ENCODE results near the gene LCE3B. TPM values are rescaled to one million over a fixed set of nuclear protein-coding genes. Genes with fewer than 3 reads are reported as not detected.
"Not testable (repeated sequence)": the region's sequence is repeated elsewhere in the genome, so short reads cannot be mapped to it uniquely, and the experiment has no call there.

The LCE3B gene, protein sequence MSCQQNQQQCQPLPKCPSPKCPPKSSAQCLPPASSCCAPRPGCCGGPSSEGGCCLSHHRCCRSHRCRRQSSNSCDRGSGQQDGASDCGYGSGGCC
- not detected for total RNA-seq
- not detected for polyA plus RNA-seq
- long read RNA-seq, donor 1: 0 reads
- long read RNA-seq, donor 2: 0 reads
- long read RNA-seq, donor 3: 0 reads
- long read RNA-seq, donor 4: 0 reads

- no peak within 1 kb of the TSS for H3K27ac ChIP-seq (ENCODE audit: low read length)
- ATAC-seq (no peak), DNase-seq (no peak)
- H3K4me1 ChIP-seq (ENCODE audit: control insufficient read depth, insufficient read depth, low read length): no peaks in the 10 kb centered on the region
- WGBS: 77% methylated on average over 1 of the region's 1 CpG
- intact Hi-C loops (cut with DNase I): no loop called here
- H3K27me3 ChIP-seq (ENCODE audit: control insufficient read depth, insufficient read depth): no peaks in the 10 kb centered on the region
- no peak within 1 kb of the TSS for H3K4me3 ChIP-seq (ENCODE audit: low read length)
- no peaks in the 10 kb centered on the region for H3K9me3 ChIP-seq (ENCODE audit: control insufficient read depth, low read length)
These were observed at the start of gene LCE3B for GRCh38 chr1:152613511-152613910. TSS of gene LCE3B (plus strand) at chr1:152613811. CDS start at chr1:152613811, 0 bp downstream.

DNA sequence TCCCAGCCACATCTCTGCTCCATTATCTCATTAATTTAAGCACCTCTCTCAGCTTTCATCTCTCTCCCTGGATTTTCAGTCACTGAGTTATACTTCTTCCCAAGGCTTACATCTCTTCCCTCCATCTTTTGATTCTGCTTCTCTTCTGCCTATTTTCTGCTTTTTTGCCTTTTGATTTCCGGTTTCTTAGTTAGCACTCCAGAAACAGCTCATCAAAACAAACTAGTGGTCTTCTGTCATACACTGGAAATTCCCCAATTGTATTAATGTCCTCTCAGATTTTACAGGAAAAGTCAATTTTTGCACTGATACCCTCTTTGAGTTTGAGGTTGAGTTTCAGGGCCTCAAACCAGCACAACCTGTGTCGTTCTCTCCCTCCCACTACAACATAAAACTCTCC is 48.5 kb upstream of the LCE3B start:
- Histone ChIP-seq H3K9me3 (ENCODE audit: control insufficient read depth, low read length) (no peaks in the 10 kb centered on the region), H3K27ac (ENCODE audit: low read length) (no peak overlapping the region), H3K4me3 (ENCODE audit: low read length) (no peak overlapping the region), H3K27me3 (ENCODE audit: control insufficient read depth, insufficient read depth) (no peaks in the 10 kb centered on the region), H3K4me1 (ENCODE audit: control insufficient read depth, insufficient read depth, low read length) (no peaks in the 10 kb centered on the region)
- DNase-seq (no peak), ATAC-seq (no peak)
- 54% methylated on average over 2 of the region's 2 CpGs for WGBS
- intact Hi-C loops (cut with DNase I): no loop called here

GRCh38 chr1:152565535-152566215 is 47.9 kb upstream of the LCE3B start:
- 79% methylated on average over 14 of the region's 14 CpGs for WGBS
- H3K4me3 ChIP-seq (ENCODE audit: low read length): no peak overlapping the region
- no peaks in the 10 kb centered on the region for H3K9me3 ChIP-seq (ENCODE audit: control insufficient read depth, low read length)
- ATAC-seq (no peak), DNase-seq (no peak)
- H3K27ac ChIP-seq (ENCODE audit: low read length): no peak overlapping the region
- no peaks in the 10 kb centered on the region for H3K27me3 ChIP-seq (ENCODE audit: control insufficient read depth, insufficient read depth)
- H3K4me1 ChIP-seq (ENCODE audit: control insufficient read depth, insufficient read depth, low read length): no peaks in the 10 kb centered on the region
- intact Hi-C loops (cut with DNase I): no loop called here

DNA sequence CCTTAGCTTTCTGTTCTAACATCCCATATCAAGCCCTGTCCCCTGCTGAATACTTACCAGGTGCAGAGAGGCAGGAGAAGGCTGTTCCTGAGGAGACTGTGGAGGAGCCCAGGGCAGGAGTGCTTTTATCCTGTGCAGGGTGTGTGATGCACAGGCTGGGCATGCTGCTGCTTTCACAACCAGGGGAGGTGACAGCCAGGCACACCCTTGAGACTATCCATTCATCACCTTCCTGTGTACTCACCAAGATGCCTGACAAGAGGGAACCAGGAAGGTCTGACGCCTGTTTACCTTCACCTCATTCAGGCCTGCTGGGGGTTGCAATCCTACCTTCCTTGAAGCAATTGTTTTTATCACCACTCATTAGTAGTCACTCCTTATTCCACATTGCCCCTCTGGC is 46.9 kb upstream of the LCE3B start, which contains the start of gene LCE3E:
Gene LCE3E, minus strand, starts transcription at position 100 of the 400 bp plus-strand sequence. CDS start 572 bp downstream, outside the sequence.
- WGBS: 53% methylated on average over 1 of the region's 1 CpG
- no peak for DNase-seq
- ATAC-seq: no peak
- Histone ChIP-seq H3K27ac (ENCODE audit: low read length) (no peak within 1 kb of the TSS), H3K27me3 (ENCODE audit: control insufficient read depth, insufficient read depth) (no peaks in the 10 kb centered on the region), H3K4me3 (ENCODE audit: low read length) (no peak within 1 kb of the TSS), H3K9me3 (ENCODE audit: control insufficient read depth, low read length) (peaks cover 1% of the 10 kb centered on the region), H3K4me1 (ENCODE audit: control insufficient read depth, insufficient read depth, low read length) (no peaks in the 10 kb centered on the region)
- intact Hi-C loops (cut with DNase I): no loop called here

GRCh38 chr1:152577168-152577567 is 36.4 kb upstream of the LCE3B start:
- Histone ChIP-seq H3K9me3 (ENCODE audit: control insufficient read depth, low read length) (no peaks in the 10 kb centered on the region), H3K27ac (ENCODE audit: low read length) (no peak overlapping the region), H3K27me3 (ENCODE audit: control insufficient read depth, insufficient read depth) (no peaks in the 10 kb centered on the region), H3K4me1 (ENCODE audit: control insufficient read depth, insufficient read depth, low read length) (no peaks in the 10 kb centered on the region), H3K4me3 (ENCODE audit: low read length) (no peak overlapping the region)
- 84% methylated on average over 2 of the region's 2 CpGs for WGBS
- intact Hi-C loops (cut with DNase I): loop anchor here in 1 of 4 donors (10.0 kb wide), 1 partner anchor 48 kb away; the partner anchor contains the start of gene LCE3A
- ATAC-seq: no peak
- DNase-seq: no peak

- not testable (repeated sequence) for H3K9me3 ChIP-seq (ENCODE audit: control insufficient read depth, low read length); H3K4me1 ChIP-seq (ENCODE audit: control insufficient read depth, insufficient read depth, low read length); H3K27me3 ChIP-seq (ENCODE audit: control insufficient read depth, insufficient read depth); ATAC-seq; H3K27ac ChIP-seq (ENCODE audit: low read length); H3K4me3 ChIP-seq (ENCODE audit: low read length)
- 85% methylated on average over 9 of the region's 9 CpGs for WGBS
- intact Hi-C loops (cut with DNase I): loop anchor here in 1 of 4 donors (10.0 kb wide), 1 partner anchor 45 kb away; the partner anchor contains the start of gene LCE3A
- DNase-seq: peak in 1 of 3 donors; percentile 17
These were observed 34.1 kb upstream of the LCE3B start for GRCh38 chr1:152579526-152579925.

DNA sequence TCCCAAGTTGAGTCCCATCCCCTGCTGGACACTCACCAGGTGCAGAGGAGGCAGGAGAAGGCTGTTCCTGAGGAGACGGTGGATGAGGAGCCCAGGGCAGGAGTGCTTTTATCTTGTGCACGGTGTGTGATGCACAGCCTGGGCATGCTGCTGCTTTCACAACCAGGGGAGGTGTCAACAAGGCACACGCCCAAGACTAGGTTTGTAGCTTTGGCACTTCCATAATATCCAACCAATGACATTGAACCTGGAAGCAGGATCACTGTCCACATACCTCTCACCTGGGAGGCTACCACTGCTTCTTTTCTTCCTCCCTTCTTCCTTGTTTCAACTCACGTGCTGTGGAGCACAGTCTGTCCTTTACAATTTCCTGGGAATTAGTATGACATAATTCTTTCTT is 33.2 kb upstream of the LCE3B start, which contains the start of gene LCE3D:
Gene LCE3D, minus strand, starts transcription at position 84 of the 400 bp plus-strand sequence. CDS start 580 bp downstream, outside the sequence.
- no peak for DNase-seq
- no peak within 1 kb of the TSS for H3K27ac ChIP-seq (ENCODE audit: low read length)
- no peaks in the 10 kb centered on the region for H3K27me3 ChIP-seq (ENCODE audit: control insufficient read depth, insufficient read depth)
- WGBS: 69% methylated on average over 4 of the region's 4 CpGs
- H3K4me3 ChIP-seq (ENCODE audit: low read length): no peak within 1 kb of the TSS
- no peaks in the 10 kb centered on the region for H3K4me1 ChIP-seq (ENCODE audit: control insufficient read depth, insufficient read depth, low read length)
- intact Hi-C loops (cut with DNase I): no loop called here
- no peak for ATAC-seq
- H3K9me3 ChIP-seq (ENCODE audit: control insufficient read depth, low read length): no peaks in the 10 kb centered on the region

DNA sequence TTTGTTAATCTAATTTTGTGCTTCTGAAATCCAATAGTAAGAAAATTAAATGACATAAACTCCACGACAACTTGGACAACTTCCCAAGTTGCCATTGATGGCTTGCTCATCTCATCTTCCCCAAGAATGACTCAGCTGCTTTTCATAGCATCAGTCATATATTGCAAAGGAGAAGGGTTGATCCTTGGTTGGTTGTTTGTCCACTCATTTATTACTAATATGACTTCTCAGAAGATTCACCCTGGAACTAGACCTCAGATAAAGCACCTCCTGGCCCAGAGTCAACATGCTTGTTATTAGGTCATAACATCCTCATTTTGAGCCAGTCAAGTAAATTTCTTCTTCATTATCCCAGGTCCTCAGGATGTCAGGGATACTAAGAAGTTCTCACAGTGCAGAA is 31.0 kb upstream of the LCE3B start:
- intact Hi-C loops (cut with DNase I): no loop called here
- Histone ChIP-seq H3K4me3 (ENCODE audit: low read length) (no peak overlapping the region), H3K4me1 (ENCODE audit: control insufficient read depth, insufficient read depth, low read length) (no peaks in the 10 kb centered on the region), H3K27ac (ENCODE audit: low read length) (no peak overlapping the region), H3K27me3 (ENCODE audit: control insufficient read depth, insufficient read depth) (no peaks in the 10 kb centered on the region), H3K9me3 (ENCODE audit: control insufficient read depth, low read length) (no peaks in the 10 kb centered on the region)
- DNase-seq (no peak), ATAC-seq (no peak)
- 72% methylated on average over 1 of the region's 1 CpG for WGBS

GRCh38 chr1:152585586-152585985 is 28.0 kb upstream of the LCE3B start:
- Histone ChIP-seq H3K4me3 (ENCODE audit: low read length) (no peak overlapping the region), H3K4me1 (ENCODE audit: control insufficient read depth, insufficient read depth, low read length) (no peaks in the 10 kb centered on the region), H3K27ac (ENCODE audit: low read length) (no peak overlapping the region), H3K9me3 (ENCODE audit: control insufficient read depth, low read length) (no peaks in the 10 kb centered on the region), H3K27me3 (ENCODE audit: control insufficient read depth, insufficient read depth) (no peaks in the 10 kb centered on the region)
- DNase-seq: no peak
- ATAC-seq: no peak
- 52% methylated on average over 1 of the region's 1 CpG for WGBS
- intact Hi-C loops (cut with DNase I): no loop called here

DNA sequence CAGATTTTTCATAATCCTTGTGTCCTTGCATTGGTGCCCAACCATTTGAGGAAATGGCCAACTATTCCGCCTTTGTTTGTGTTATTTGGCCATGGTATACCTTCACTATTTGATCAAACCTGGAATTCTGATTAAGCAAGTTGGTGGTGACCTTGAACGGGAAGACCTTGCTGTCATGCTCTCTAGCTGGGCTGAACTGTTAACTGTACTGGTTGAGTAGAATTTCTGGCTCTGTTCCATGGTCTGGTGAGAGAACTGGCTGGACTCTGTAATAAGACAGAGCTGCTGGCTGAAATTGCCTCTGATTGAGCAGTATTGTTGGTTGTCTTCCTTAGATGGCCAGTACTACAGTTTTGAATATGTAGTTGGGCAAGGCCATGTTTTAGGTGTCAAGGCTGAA is 16.6 kb upstream of the LCE3B start:
- no peak overlapping the region for H3K27ac ChIP-seq (ENCODE audit: low read length)
- 83% methylated on average over 2 of the region's 2 CpGs for WGBS
- intact Hi-C loops (cut with DNase I): no loop called here
- DNase-seq (no peak), ATAC-seq (no peak)
- H3K4me1 ChIP-seq (ENCODE audit: control insufficient read depth, insufficient read depth, low read length): no peaks in the 10 kb centered on the region
- no peak overlapping the region for H3K4me3 ChIP-seq (ENCODE audit: low read length)
- peaks cover 3% of the 10 kb centered on the region for H3K9me3 ChIP-seq (ENCODE audit: control insufficient read depth, low read length)
- no peaks in the 10 kb centered on the region for H3K27me3 ChIP-seq (ENCODE audit: control insufficient read depth, insufficient read depth)

DNA sequence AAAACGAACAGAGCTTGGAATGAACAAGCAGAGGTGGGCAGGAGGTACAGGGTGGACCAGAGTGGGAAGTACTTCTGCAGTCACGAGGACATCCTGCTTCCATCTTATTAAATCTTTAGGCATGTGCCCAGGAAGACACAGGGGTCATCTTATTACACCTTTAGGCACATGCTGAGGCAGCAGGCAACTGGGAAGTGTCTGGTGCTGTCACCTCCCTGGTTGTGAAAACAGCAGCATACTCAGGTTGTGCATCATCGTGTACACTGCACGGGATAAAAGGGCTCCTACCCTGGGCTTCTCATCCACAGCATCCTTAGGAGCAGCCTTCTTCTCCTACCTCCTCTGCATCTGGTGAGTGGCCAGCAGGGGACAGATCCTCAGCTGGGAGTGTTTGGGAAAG is 13.7 kb upstream of the LCE3B start, which contains the start of gene LCE3C:
Gene LCE3C, plus strand, starts transcription at position 301 of the 400 bp plus-strand sequence. CDS start 498 bp downstream, outside the sequence.
- H3K27me3 ChIP-seq (ENCODE audit: control insufficient read depth, insufficient read depth): no peaks in the 10 kb centered on the region
- H3K4me3 ChIP-seq (ENCODE audit: low read length): no peak within 1 kb of the TSS
- peaks cover 3% of the 10 kb centered on the region for H3K9me3 ChIP-seq (ENCODE audit: control insufficient read depth, low read length)
- intact Hi-C loops (cut with DNase I): no loop called here
- WGBS: 60% methylated on average over 4 of the region's 4 CpGs
- H3K27ac ChIP-seq (ENCODE audit: low read length): no peak within 1 kb of the TSS
- DNase-seq: no peak
- ATAC-seq: no peak
- no peaks in the 10 kb centered on the region for H3K4me1 ChIP-seq (ENCODE audit: control insufficient read depth, insufficient read depth, low read length)

Measured in right cardiac atrium (tissue), 5 donors.